ENCODE results near the gene SCRN2.

SCRN2 gene

GRCh38 chr17:47867813-47868533 is 26.9 kb upstream of the SCRN2 start:
- Histone ChIP-seq H3K27ac (replicated peaks) (no peak overlapping the region), H3K27me3 (ENCODE audit: insufficient read depth, poor library complexity, severe bottlenecking) (peaks cover 14% of the 10 kb centered on the region), H3K4me3 (replicated peaks; ENCODE audit: insufficient read depth, low read length) (no peak overlapping the region)
- TF ChIP-seq CTCF (IDR thresholded peaks at IDR 0.05; ENCODE audit: insufficient read depth, low read length): no peak
- TF ChIP-seq GABPA (IDR thresholded peaks at IDR 0.05; ENCODE audit: low read depth): no peak
- no peak for TF ChIP-seq REST (IDR thresholded peaks at IDR 0.05; ENCODE audit: insufficient replicate concordance, low read depth)
- TF ChIP-seq POLR2AphosphoS5 (IDR thresholded peaks at IDR 0.05; ENCODE audit: low read depth): no peak
- TF ChIP-seq SPI1 (IDR thresholded peaks at IDR 0.05; ENCODE audit: borderline replicate concordance, low read depth): no peak
- no peak for DNase-seq (ENCODE audit: low read depth in 1 of 2, low spot score in 1 of 2)

- no peak for DNase-seq (ENCODE audit: low read depth in 1 of 2, low spot score in 1 of 2)
- no peak overlapping the region for H3K4me3 ChIP-seq (replicated peaks; ENCODE audit: insufficient read depth, low read length)
- TF ChIP-seq POLR2AphosphoS5 (IDR thresholded peaks at IDR 0.05; ENCODE audit: low read depth) (no peak), SPI1 (IDR thresholded peaks at IDR 0.05; ENCODE audit: borderline replicate concordance, low read depth) (no peak), GABPA (IDR thresholded peaks at IDR 0.05; ENCODE audit: low read depth) (no peak), CTCF (IDR thresholded peaks at IDR 0.05; ENCODE audit: insufficient read depth, low read length) (no peak), REST (IDR thresholded peaks at IDR 0.05; ENCODE audit: insufficient replicate concordance, low read depth) (no peak)
- no peak overlapping the region for H3K27ac ChIP-seq (replicated peaks)
- H3K27me3 ChIP-seq (ENCODE audit: insufficient read depth, poor library complexity, severe bottlenecking): peaks cover 14% of the 10 kb centered on the region
Measured at GRCh38 chr17:47866941-47867340, 25.9 kb upstream of the SCRN2 start.

- DNase-seq (ENCODE audit: low read depth in 1 of 2, low spot score in 1 of 2): no peak
- no peak overlapping the region for H3K27ac ChIP-seq (replicated peaks)
Measured at GRCh38 chr17:47864791-47865216, 23.7 kb upstream of the SCRN2 start.

More at GRCh38 chr17:47864791-47865216, 23.7 kb upstream of the SCRN2 start:
- TF ChIP-seq CTCF (IDR thresholded peaks at IDR 0.05; ENCODE audit: insufficient read depth, low read length): no peak
- no peak for TF ChIP-seq GABPA (IDR thresholded peaks at IDR 0.05; ENCODE audit: low read depth)
- TF ChIP-seq SPI1 (IDR thresholded peaks at IDR 0.05; ENCODE audit: borderline replicate concordance, low read depth): no peak
- no peak for TF ChIP-seq REST (IDR thresholded peaks at IDR 0.05; ENCODE audit: insufficient replicate concordance, low read depth)
- TF ChIP-seq POLR2AphosphoS5 (IDR thresholded peaks at IDR 0.05; ENCODE audit: low read depth): no peak
- Histone ChIP-seq H3K27me3 (ENCODE audit: insufficient read depth, poor library complexity, severe bottlenecking) (peaks cover 5% of the 10 kb centered on the region), H3K4me3 (replicated peaks; ENCODE audit: insufficient read depth, low read length) (no peak overlapping the region)

Measured in HL-60 (cell line).